ENCODE results near the gene VWDE. TPM values are rescaled to one million over a fixed set of nuclear protein-coding genes. Genes with fewer than 3 reads are reported as not detected.

The VWDE gene
- total RNA-seq, 2 donors from 2014 or later = 5.8 to 7.0 TPM

DNA sequence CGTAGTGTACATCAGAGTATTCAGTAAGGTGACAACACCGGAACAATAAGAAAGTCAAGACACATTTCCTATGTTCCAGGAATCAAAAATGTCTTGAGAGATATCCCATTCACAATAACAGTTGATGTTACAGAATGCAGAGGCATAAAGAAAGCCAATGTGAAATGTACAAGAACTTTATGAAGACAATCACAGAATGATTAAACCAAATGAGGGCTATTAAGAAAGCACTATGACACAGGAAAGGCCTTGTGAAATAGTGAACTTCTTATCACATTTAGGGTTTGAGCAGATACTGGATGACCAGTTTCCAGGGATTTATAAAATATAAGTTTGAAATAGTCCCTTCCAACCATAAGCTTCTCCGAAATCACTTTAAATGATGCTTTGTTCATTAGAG is 52.7 kb downstream of the VWDE start:
- H3K27ac Mint-ChIP-seq = no peak overlapping the region
- H3K27me3 Mint-ChIP-seq = no peaks in the 10 kb centered on the region
- no peaks in the 10 kb centered on the region for H3K9me3 ChIP-seq (ENCODE audit: control insufficient read depth, low read length, poor library complexity, severe bottlenecking)
- H3K4me3 Mint-ChIP-seq = no peak overlapping the region
- peaks cover 5% of the 10 kb centered on the region for H3K36me3 Mint-ChIP-seq (ENCODE audit: low read depth)
- ATAC-seq = no peak
- no peak for DNase-seq
- peaks cover 5% of the 10 kb centered on the region for H3K4me1 Mint-ChIP-seq

DNA sequence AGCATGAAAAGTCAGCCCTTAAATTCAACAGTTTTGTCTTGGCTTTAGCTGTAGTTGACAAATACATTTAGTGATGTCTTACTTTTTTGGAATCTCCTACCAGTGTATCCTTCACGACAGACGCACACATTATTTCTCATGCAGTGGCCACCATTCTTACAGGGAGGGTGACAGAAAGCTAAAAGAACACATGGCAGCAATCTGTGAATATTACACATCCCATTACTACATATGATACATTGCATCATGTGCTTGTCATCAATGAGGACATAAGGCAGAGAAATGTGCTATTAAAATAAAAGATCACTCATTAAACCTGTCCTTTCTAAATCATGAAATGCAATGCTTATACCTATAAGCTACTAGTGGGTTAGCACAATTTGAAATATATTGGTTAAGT is 66.6 kb downstream of the VWDE start:
- ATAC-seq = no peak
- Mint-ChIP-seq H3K27me3 (no peaks in the 10 kb centered on the region), H3K4me3 (no peak overlapping the region), H3K27ac (no peak overlapping the region), H3K36me3 (ENCODE audit: low read depth) (peaks cover 3% of the 10 kb centered on the region), H3K4me1 (no peaks in the 10 kb centered on the region)
- H3K9me3 ChIP-seq (ENCODE audit: control insufficient read depth, low read length, poor library complexity, severe bottlenecking) = no peaks in the 10 kb centered on the region
- DNase-seq = no peak

DNA sequence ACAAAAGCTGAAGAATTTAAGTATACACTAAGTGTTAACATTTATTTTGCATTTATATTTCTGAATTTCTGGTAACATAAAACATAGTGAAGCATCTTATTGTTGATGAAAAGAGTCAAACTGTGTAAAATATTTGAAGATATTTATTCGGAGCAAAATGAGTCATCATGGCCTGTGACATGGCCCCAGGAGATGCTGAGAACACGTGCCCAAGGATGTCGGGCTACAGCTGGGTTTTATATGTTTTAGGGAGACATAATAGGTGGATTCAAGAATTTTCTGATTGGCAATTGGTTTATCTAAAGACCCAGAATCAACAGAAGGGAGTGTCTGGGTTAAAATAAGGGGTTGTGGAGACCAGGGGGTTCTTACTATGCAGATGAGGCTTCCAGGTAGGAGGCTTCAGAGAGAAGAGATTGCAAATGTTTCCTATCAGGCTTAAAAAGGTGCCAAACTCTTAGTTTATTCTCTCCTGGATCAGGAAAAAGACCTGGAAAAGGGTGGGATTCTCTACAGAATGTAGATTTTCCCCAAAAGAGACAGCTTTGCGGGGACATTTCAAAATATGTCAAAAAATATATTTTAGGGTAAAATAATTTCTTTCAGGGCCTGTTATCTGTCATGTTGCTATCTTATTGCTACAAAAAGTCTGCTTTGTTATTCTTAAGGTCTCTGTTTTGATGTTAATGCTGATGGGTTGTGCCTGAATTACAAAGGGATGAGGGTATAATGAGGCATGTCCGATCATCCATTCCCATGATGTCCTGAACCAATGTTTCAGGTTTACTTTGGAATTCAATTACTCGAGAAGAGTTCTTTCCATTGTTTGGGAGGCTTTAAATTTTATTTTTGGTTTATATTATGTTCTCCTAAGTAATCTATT is 74.5 kb downstream of the VWDE start:
- Mint-ChIP-seq H3K4me1 (peaks cover 2% of the 10 kb centered on the region), H3K4me3 (no peak overlapping the region), H3K27me3 (no peaks in the 10 kb centered on the region), H3K36me3 (ENCODE audit: low read depth) (peaks cover 2% of the 10 kb centered on the region), H3K27ac (no peak overlapping the region)
- no peak for DNase-seq
- H3K9me3 ChIP-seq (ENCODE audit: control insufficient read depth, low read length, poor library complexity, severe bottlenecking) = no peaks in the 10 kb centered on the region
- no peak for ATAC-seq

DNA sequence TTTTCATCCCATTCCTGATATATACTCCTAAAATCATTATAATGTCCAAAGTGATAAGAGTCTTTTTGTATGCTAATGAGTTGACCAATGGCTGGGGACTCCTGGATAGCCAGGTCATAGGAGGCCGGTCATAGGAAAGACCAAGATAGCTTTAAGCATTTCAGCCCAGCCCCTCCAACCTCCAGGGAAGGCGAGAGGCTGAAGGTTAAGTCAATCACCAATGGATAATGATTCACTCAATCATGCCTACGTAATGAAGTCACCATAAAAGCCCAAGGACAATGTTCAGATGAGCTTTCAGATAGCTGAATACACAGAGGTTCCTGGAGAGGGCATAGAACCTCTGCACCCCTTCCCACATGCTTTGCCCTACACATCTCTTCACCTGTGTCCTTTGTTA is 75.7 kb downstream of the VWDE start:
- no peaks in the 10 kb centered on the region for H3K9me3 ChIP-seq (ENCODE audit: control insufficient read depth, low read length, poor library complexity, severe bottlenecking)
- Mint-ChIP-seq H3K4me3 (no peak overlapping the region), H3K4me1 (peaks cover 2% of the 10 kb centered on the region), H3K36me3 (ENCODE audit: low read depth) (peaks cover 2% of the 10 kb centered on the region), H3K27ac (no peak overlapping the region), H3K27me3 (no peaks in the 10 kb centered on the region)
- no peak for ATAC-seq
- DNase-seq = no peak

DNA sequence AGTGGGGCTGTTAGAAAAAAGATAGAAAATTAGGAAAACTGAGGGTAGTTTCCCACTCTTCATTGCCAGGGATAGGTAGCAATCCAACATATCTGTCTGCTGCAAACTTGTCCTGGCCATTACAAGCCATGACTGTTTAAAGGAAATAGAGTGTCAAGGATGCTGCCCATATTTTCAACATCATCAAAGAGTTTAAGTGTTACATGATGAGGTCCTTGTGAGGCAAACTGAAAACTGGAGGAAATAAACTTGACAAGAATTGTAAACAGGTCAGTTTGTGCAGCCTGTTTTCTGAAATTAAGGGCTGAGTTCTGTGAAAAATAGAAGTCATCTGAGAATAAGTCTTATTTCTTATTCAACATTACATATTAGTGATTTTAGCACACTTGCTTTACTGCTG is 78.0 kb downstream of the VWDE start:
- Mint-ChIP-seq H3K4me1 (peaks cover 2% of the 10 kb centered on the region), H3K27ac (no peak overlapping the region), H3K4me3 (no peak overlapping the region), H3K36me3 (ENCODE audit: low read depth) (peaks cover 2% of the 10 kb centered on the region), H3K27me3 (no peaks in the 10 kb centered on the region)
- ATAC-seq (no peak), DNase-seq (no peak)
- H3K9me3 ChIP-seq (ENCODE audit: control insufficient read depth, low read length, poor library complexity, severe bottlenecking) = no peaks in the 10 kb centered on the region

DNA sequence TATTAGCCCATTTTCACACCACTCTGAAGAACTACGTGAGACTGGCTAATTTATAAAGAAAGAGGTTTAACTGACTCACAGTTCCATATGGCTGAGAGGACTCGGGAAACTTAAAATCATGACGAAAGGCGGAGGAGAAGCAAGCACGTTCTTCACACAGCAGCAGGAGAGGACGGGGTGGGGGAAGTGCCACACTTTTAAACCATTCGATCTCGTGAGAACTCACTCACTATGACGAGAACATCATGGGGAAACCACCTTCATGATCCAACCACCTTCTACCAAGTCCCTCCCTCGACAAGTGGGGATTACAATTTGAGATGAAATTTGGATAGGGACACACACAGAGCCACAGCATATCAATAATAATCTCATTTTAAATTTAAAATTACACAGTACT is 80.2 kb downstream of the VWDE start:
- Mint-ChIP-seq H3K27ac (no peak overlapping the region), H3K4me1 (peaks cover 2% of the 10 kb centered on the region), H3K27me3 (no peaks in the 10 kb centered on the region), H3K4me3 (no peak overlapping the region), H3K36me3 (ENCODE audit: low read depth) (no peaks in the 10 kb centered on the region)
- H3K9me3 ChIP-seq (ENCODE audit: control insufficient read depth, low read length, poor library complexity, severe bottlenecking) = no peaks in the 10 kb centered on the region
- DNase-seq (no peak), ATAC-seq (no peak)

DNA sequence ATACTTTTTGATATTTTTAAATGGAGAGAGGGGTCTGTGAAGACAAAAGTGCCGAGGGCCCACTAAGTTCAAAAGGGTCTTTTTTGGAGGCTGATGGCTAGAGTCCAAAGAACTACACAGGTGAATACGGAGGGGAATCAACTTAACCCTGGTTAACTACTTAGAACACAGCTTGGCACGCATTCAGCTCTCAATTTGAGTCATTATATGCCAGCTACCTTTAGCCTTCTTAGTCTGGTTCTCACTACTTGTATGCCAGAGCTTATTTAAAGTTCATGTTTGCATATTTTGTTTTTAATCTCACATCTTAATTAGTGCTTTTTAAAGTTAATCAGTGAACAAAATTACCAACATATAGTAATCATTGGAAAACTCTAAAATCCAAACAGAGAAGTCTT is 80.8 kb downstream of the VWDE start:
- H3K27me3 Mint-ChIP-seq = no peaks in the 10 kb centered on the region
- H3K9me3 ChIP-seq (ENCODE audit: control insufficient read depth, low read length, poor library complexity, severe bottlenecking) = no peaks in the 10 kb centered on the region
- no peak overlapping the region for H3K4me3 Mint-ChIP-seq
- DNase-seq (no peak), ATAC-seq (no peak)
- no peaks in the 10 kb centered on the region for H3K36me3 Mint-ChIP-seq (ENCODE audit: low read depth)
- H3K4me1 Mint-ChIP-seq = peaks cover 2% of the 10 kb centered on the region
- H3K27ac Mint-ChIP-seq = no peak overlapping the region

DNA sequence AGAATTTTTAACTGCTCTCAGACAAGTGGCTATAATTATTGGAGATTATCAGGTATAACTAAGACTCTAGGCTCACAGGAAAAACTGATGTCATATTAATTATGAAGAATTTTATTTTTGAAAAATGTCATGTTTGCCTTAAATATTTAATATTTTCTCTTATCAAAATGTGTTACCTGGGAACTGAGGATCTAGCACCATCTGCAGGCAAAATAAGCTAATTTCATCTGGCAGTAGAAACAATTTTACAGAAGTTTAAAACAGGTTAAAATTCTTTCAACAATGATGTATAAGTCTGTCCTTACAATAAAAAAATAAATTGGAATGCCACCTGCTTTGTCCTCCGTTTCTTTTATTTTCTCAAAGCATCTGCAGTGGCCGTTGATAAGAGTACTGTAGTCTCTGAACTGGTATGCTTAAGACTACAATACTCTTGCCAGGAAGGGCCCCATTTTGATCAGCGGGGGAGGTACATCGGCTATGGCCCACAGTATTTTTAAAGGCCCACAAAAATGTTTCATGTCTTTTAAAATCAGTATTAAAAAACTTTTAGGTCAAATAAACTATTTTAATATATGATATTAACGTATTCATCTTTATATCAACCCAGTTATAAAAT is 81.3 kb downstream of the VWDE start:
- peaks cover 2% of the 10 kb centered on the region for H3K4me1 Mint-ChIP-seq
- H3K4me3 Mint-ChIP-seq = no peak overlapping the region
- ATAC-seq = no peak
- H3K36me3 Mint-ChIP-seq (ENCODE audit: low read depth) = no peaks in the 10 kb centered on the region
- no peak overlapping the region for H3K27ac Mint-ChIP-seq
- DNase-seq = no peak
- H3K27me3 Mint-ChIP-seq = no peaks in the 10 kb centered on the region
- H3K9me3 ChIP-seq (ENCODE audit: control insufficient read depth, low read length, poor library complexity, severe bottlenecking) = no peaks in the 10 kb centered on the region

DNA sequence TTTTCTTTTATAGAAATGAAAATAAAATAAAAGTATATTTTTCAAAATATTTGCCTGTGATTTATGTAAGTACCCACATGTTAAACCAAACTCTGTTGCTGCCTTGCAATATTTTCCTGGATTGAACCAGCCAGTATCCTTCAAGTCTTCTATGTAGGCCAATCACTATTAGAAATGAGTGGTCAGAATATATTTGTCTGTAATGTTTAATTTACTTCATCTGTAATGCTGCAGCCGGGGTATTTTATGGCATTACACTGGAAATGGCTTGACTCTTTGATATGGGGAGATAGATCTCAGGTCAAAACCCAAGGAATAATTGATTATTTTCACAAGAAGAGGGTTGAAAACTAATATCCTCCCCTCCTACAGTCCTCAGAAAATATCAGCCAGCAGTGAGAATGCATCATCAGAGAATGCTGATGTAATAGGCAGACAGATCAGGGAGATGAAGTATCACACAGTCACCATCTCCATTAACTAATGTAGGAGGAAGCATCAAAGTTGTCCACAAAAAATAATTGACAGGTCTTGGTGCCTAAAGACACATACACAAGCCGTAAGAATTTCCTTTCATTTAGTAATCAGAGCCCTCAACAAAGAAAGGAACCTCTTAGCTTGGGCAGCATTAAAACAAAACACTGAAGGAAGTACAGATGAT is 82.5 kb downstream of the VWDE start:
- H3K27ac Mint-ChIP-seq = no peak overlapping the region
- no peak for ATAC-seq
- no peak overlapping the region for H3K4me3 Mint-ChIP-seq
- no peaks in the 10 kb centered on the region for H3K27me3 Mint-ChIP-seq
- no peaks in the 10 kb centered on the region for H3K9me3 ChIP-seq (ENCODE audit: control insufficient read depth, low read length, poor library complexity, severe bottlenecking)
- no peak for DNase-seq
- H3K4me1 Mint-ChIP-seq = peaks cover 6% of the 10 kb centered on the region
- peaks cover 2% of the 10 kb centered on the region for H3K36me3 Mint-ChIP-seq (ENCODE audit: low read depth)

DNA sequence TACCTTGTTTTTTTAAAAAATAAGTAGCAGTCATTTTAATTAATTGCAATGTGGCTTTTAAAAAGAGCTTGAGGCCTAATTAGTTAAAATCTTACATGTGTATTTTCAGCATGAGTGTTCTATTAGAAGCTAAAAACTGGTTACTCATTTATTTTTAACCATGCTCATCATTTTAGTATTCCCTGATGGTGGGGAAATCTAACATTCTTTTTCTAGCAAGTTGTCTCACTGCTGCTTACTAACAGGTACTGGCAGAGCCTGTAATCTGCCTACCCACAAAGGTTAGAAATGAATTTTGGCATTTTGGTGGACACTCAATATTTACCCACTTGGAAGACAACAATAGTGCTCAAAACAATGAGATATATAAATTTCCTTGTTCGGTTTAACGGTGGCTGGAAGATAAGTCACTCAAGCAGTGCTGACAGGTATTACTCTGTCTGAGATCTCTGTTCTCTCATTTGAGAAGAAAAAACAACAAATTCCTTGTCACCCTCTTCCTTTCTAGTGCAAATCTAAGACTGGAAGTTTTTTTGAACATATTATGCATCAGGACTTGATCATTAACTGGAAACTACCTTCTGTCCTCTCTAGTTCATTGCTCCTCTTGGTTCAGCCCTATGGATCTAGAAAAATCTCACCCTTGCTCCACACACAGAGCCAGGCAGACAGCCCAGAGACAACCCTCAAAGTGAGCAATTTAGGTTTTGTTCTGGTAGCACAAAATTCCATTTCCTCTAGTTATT is 83.3 kb downstream of the VWDE start:
- Mint-ChIP-seq H3K27me3 (no peaks in the 10 kb centered on the region), H3K27ac (no peak overlapping the region), H3K36me3 (ENCODE audit: low read depth) (peaks cover 2% of the 10 kb centered on the region), H3K4me3 (no peak overlapping the region), H3K4me1 (peaks cover 6% of the 10 kb centered on the region)
- no peaks in the 10 kb centered on the region for H3K9me3 ChIP-seq (ENCODE audit: control insufficient read depth, low read length, poor library complexity, severe bottlenecking)
- DNase-seq (no peak), ATAC-seq (no peak)

DNA sequence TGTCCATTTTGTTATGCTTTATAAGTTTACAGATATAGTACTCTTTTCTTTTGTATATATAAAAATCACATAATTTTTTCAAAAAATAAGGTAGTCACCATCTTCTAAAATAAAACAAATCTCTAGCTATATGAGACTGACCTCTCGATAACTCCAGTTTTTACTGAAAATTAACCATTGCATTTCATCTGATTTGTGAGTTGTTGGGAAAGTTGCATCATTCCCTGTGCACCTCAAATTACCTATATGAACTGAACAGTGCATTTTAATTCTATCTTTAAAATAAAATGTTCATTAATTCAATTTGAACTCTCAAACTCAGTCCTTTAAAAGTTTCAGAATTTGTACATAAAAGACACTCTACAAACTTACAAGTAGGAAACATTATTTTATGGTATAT is 86.0 kb downstream of the VWDE start:
- Mint-ChIP-seq H3K36me3 (ENCODE audit: low read depth) (peaks cover 2% of the 10 kb centered on the region), H3K27me3 (no peaks in the 10 kb centered on the region), H3K27ac (no peak overlapping the region), H3K4me1 (peaks cover 4% of the 10 kb centered on the region), H3K4me3 (no peak overlapping the region)
- no peaks in the 10 kb centered on the region for H3K9me3 ChIP-seq (ENCODE audit: control insufficient read depth, low read length, poor library complexity, severe bottlenecking)
- DNase-seq = no peak
- no peak for ATAC-seq

DNA sequence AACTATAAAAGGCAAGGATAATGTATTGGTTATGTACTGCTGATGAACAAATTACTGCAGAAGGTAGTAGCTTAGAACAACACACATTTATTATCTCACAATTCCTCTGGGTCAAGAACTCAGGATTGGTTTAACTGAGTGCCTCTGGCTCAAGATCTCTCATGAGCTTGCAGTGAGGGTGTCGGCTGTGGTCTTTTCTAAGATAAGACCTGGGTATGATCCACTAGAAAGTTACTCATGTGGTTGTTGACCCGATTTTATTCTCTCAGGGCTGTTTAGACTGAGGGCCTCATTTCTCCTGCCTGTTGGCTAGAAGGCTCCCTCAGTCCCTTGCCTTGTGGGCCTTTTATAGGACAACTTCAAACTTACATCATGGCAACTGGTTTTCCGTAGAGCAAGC is 86.7 kb downstream of the VWDE start:
- H3K4me1 Mint-ChIP-seq = peaks cover 4% of the 10 kb centered on the region
- H3K27ac Mint-ChIP-seq = no peak overlapping the region
- H3K4me3 Mint-ChIP-seq = no peak overlapping the region
- no peaks in the 10 kb centered on the region for H3K27me3 Mint-ChIP-seq
- DNase-seq (no peak), ATAC-seq (no peak)
- no peaks in the 10 kb centered on the region for H3K9me3 ChIP-seq (ENCODE audit: control insufficient read depth, low read length, poor library complexity, severe bottlenecking)
- peaks cover 4% of the 10 kb centered on the region for H3K36me3 Mint-ChIP-seq (ENCODE audit: low read depth)

DNA sequence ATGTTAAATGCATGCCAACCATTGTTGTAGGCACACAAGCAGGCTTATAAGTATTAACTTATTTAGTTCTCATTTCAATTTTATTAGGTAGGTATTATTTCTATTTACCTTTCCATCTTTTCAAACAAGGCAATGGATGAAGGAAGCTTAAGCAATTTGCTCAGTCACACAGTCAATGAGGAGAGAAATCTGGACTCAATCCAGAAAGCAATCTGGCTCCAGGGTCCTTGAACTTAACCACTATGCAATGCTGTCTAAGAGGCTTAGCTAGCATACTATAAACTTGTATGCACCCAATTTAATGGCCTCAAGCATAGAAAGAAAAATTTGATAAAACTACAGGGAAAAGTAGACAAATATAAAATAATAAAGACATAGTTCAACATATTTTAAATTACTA is 88.6 kb downstream of the VWDE start:
- peaks cover 4% of the 10 kb centered on the region for H3K4me1 Mint-ChIP-seq
- ATAC-seq = no peak

More for the DNA sequence above, 88.6 kb downstream of the VWDE start:
- no peak overlapping the region for H3K27ac Mint-ChIP-seq
- DNase-seq = no peak
- no peak overlapping the region for H3K4me3 Mint-ChIP-seq
- no peaks in the 10 kb centered on the region for H3K27me3 Mint-ChIP-seq
- H3K36me3 Mint-ChIP-seq (ENCODE audit: low read depth) = peaks cover 4% of the 10 kb centered on the region
- no peaks in the 10 kb centered on the region for H3K9me3 ChIP-seq (ENCODE audit: control insufficient read depth, low read length, poor library complexity, severe bottlenecking)
